ENCODE measurements around the gene KRT39. TPM values are rescaled to one million over a fixed set of nuclear protein-coding genes. Genes with fewer than 3 reads are reported as not detected.

KRT39 gene
- total and polyA plus RNA-seq, 7 experiments from 2014 or later, result not detected

DNA sequence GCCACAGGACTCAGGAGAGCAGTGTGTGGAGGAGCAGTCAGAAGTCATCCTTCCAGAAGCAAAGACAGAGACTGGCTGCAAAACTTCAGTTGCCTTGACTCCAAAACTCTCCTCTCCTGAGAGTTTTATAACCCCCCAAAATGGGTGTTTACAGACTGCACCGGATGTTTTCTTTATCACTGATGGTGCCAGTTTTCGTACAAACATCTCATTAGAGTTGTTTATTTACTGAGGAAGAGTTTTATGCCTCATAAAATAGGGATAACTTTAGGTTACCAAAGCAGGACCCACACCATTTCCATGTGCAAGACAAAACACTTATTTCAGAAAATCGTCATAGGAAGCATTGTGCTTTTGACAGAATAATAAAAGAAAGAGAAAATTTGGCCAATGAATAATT is 17.5 kb upstream of the KRT39 start, which contains the start of gene KRT40:
Gene KRT40, minus strand, starts transcription at position 101 of the 400 bp plus-strand sequence. Its CDS starts 53 bp downstream, at position 48.
- no peak within 1 kb of the TSS for H3K4me3 Mint-ChIP-seq
- peaks cover 5 to 37% (median 14%) of the 10 kb centered on the region in 5 donors for H3K27me3 Mint-ChIP-seq
- DNase-seq (no peak), ATAC-seq (no peak)
- no peaks in the 10 kb centered on the region for H3K27me3 ChIP-seq (ENCODE audit: control insufficient read depth in 2 of 2, insufficient read depth in 2 of 2, low read length in 2 of 2)
- ChIA-PET POLR2A (no interaction called here), CTCF (no interaction called here)
- H3K36me3 ChIP-seq (ENCODE audit: control insufficient read depth in 2 of 3, insufficient read depth in 3 of 3, low read length in 3 of 3), result no peaks in the 10 kb centered on the region
- H3K36me3 Mint-ChIP-seq, result no peaks in the 10 kb centered on the region
- H3K9me3 Mint-ChIP-seq, result no peaks in the 10 kb centered on the region
- intact Hi-C loops (cut with micrococcal nuclease), result no loop called here
- H3K4me3 ChIP-seq (ENCODE audit: low read length), result no peak within 1 kb of the TSS
- H3K9me3 ChIP-seq (ENCODE audit: control insufficient read depth in 2 of 3, low read length in 3 of 3), result no peaks in the 10 kb centered on the region
- H3K4me1 Mint-ChIP-seq, result no peaks in the 10 kb centered on the region
- no peak within 1 kb of the TSS for H3K27ac ChIP-seq (ENCODE audit: low read depth, low read length)
- no peak within 1 kb of the TSS for H3K27ac Mint-ChIP-seq
- no peaks in the 10 kb centered on the region for H3K4me1 ChIP-seq (ENCODE audit: control insufficient read depth in 2 of 2, insufficient read depth in 2 of 2, low read length in 2 of 2)

GRCh38 chr17:40981115-40981514 is 14.4 kb upstream of the KRT39 start:
- H3K36me3 ChIP-seq (ENCODE audit: control insufficient read depth in 2 of 3, insufficient read depth in 3 of 3, low read length in 3 of 3), result no peaks in the 10 kb centered on the region
- peaks cover 12 to 26% (median 19%) of the 10 kb centered on the region in 5 donors for H3K27me3 Mint-ChIP-seq
- ATAC-seq (no peak), DNase-seq (no peak)
- H3K9me3 Mint-ChIP-seq, result no peaks in the 10 kb centered on the region
- no peak overlapping the region for H3K4me3 Mint-ChIP-seq
- POLR2A ChIA-PET, result no interaction called here
- H3K36me3 Mint-ChIP-seq, result no peaks in the 10 kb centered on the region
- no peaks in the 10 kb centered on the region for H3K4me1 ChIP-seq (ENCODE audit: control insufficient read depth in 2 of 2, insufficient read depth in 2 of 2, low read length in 2 of 2)
- H3K27me3 ChIP-seq (ENCODE audit: control insufficient read depth in 2 of 2, insufficient read depth in 2 of 2, low read length in 2 of 2), result no peaks in the 10 kb centered on the region
- intact Hi-C loops (cut with micrococcal nuclease), result no loop called here
- H3K27ac ChIP-seq (ENCODE audit: low read depth, low read length), result no peak overlapping the region
- H3K4me3 ChIP-seq (ENCODE audit: low read length), result no peak overlapping the region
- no peaks in the 10 kb centered on the region for H3K4me1 Mint-ChIP-seq
- H3K27ac Mint-ChIP-seq, result no peak overlapping the region
- CTCF ChIA-PET, result no interaction called here
- H3K9me3 ChIP-seq (ENCODE audit: control insufficient read depth in 2 of 3, low read length in 3 of 3), result no peaks in the 10 kb centered on the region

GRCh38 chr17:40980596-40980995 is 13.8 kb upstream of the KRT39 start:
- no peak overlapping the region for H3K27ac Mint-ChIP-seq
- H3K27ac ChIP-seq (ENCODE audit: low read depth, low read length), result no peak overlapping the region
- DNase-seq (no peak), ATAC-seq (no peak)
- no peaks in the 10 kb centered on the region for H3K9me3 Mint-ChIP-seq
- ChIA-PET POLR2A (no interaction called here), CTCF (no interaction called here)
- H3K27me3 Mint-ChIP-seq, result peaks cover 14 to 28% (median 19%) of the 10 kb centered on the region in 5 donors
- H3K27me3 ChIP-seq (ENCODE audit: control insufficient read depth in 2 of 2, insufficient read depth in 2 of 2, low read length in 2 of 2), result no peaks in the 10 kb centered on the region
- H3K36me3 Mint-ChIP-seq, result no peaks in the 10 kb centered on the region
- no peak overlapping the region for H3K4me3 ChIP-seq (ENCODE audit: low read length)
- H3K4me1 ChIP-seq (ENCODE audit: control insufficient read depth in 2 of 2, insufficient read depth in 2 of 2, low read length in 2 of 2), result no peaks in the 10 kb centered on the region
- H3K4me3 Mint-ChIP-seq, result no peak overlapping the region
- no peaks in the 10 kb centered on the region for H3K4me1 Mint-ChIP-seq
- H3K9me3 ChIP-seq (ENCODE audit: control insufficient read depth in 2 of 3, low read length in 3 of 3), result no peaks in the 10 kb centered on the region
- intact Hi-C loops (cut with micrococcal nuclease), result no loop called here
- no peaks in the 10 kb centered on the region for H3K36me3 ChIP-seq (ENCODE audit: control insufficient read depth in 2 of 3, insufficient read depth in 3 of 3, low read length in 3 of 3)

- intact Hi-C loops (cut with micrococcal nuclease), result no loop called here
- H3K36me3 Mint-ChIP-seq, result no peaks in the 10 kb centered on the region
Observed at GRCh38 chr17:40980117-40980516, 13.4 kb upstream of the KRT39 start.

GRCh38 chr17:40978575-40979151 is 11.9 kb upstream of the KRT39 start:
- Mint-ChIP-seq H3K4me1 (no peaks in the 10 kb centered on the region), H3K36me3 (no peaks in the 10 kb centered on the region), H3K27ac (no peak overlapping the region), H3K9me3 (no peaks in the 10 kb centered on the region), H3K4me3 (no peak overlapping the region), H3K27me3 (peaks cover 14 to 25% (median 21%) of the 10 kb centered on the region in 5 donors)
- H3K4me1 ChIP-seq (ENCODE audit: control insufficient read depth in 2 of 2, insufficient read depth in 2 of 2, low read length in 2 of 2), result no peaks in the 10 kb centered on the region
- H3K9me3 ChIP-seq (ENCODE audit: control insufficient read depth in 2 of 3, low read length in 3 of 3), result no peaks in the 10 kb centered on the region
- POLR2A ChIA-PET, result no interaction called here
- ATAC-seq (no peak), DNase-seq (no peak)
- no peaks in the 10 kb centered on the region for H3K36me3 ChIP-seq (ENCODE audit: control insufficient read depth in 2 of 3, insufficient read depth in 3 of 3, low read length in 3 of 3)
- H3K4me3 ChIP-seq (ENCODE audit: low read length), result no peak overlapping the region
- intact Hi-C loops (cut with micrococcal nuclease), result no loop called here
- no peak overlapping the region for H3K27ac ChIP-seq (ENCODE audit: low read depth, low read length)
- no peaks in the 10 kb centered on the region for H3K27me3 ChIP-seq (ENCODE audit: control insufficient read depth in 2 of 2, insufficient read depth in 2 of 2, low read length in 2 of 2)
- CTCF ChIA-PET, result no interaction called here

More at GRCh38 chr17:40980117-40980516, 13.4 kb upstream of the KRT39 start:
- no peaks in the 10 kb centered on the region for H3K36me3 ChIP-seq (ENCODE audit: control insufficient read depth in 2 of 3, insufficient read depth in 3 of 3, low read length in 3 of 3)
- ChIA-PET POLR2A (no interaction called here), CTCF (no interaction called here)
- Mint-ChIP-seq H3K4me1 (no peaks in the 10 kb centered on the region), H3K27ac (no peak overlapping the region), H3K9me3 (no peaks in the 10 kb centered on the region), H3K4me3 (no peak overlapping the region), H3K27me3 (peaks cover 17 to 29% (median 24%) of the 10 kb centered on the region in 5 donors)
- no peaks in the 10 kb centered on the region for H3K9me3 ChIP-seq (ENCODE audit: control insufficient read depth in 2 of 3, low read length in 3 of 3)
- no peaks in the 10 kb centered on the region for H3K27me3 ChIP-seq (ENCODE audit: control insufficient read depth in 2 of 2, insufficient read depth in 2 of 2, low read length in 2 of 2)
- H3K4me3 ChIP-seq (ENCODE audit: low read length), result no peak overlapping the region
- ATAC-seq (no peak), DNase-seq (no peak)
- H3K27ac ChIP-seq (ENCODE audit: low read depth, low read length), result no peak overlapping the region
- no peaks in the 10 kb centered on the region for H3K4me1 ChIP-seq (ENCODE audit: control insufficient read depth in 2 of 2, insufficient read depth in 2 of 2, low read length in 2 of 2)

- no peaks in the 10 kb centered on the region for H3K9me3 ChIP-seq (ENCODE audit: control insufficient read depth in 2 of 3, low read length in 3 of 3)
- H3K4me1 ChIP-seq (ENCODE audit: control insufficient read depth in 2 of 2, insufficient read depth in 2 of 2, low read length in 2 of 2), result no peaks in the 10 kb centered on the region
- ChIA-PET POLR2A (no interaction called here), CTCF (no interaction called here)
- Mint-ChIP-seq H3K4me3 (no peak overlapping the region), H3K27me3 (peaks cover 9 to 31% (median 17%) of the 10 kb centered on the region in 5 donors), H3K27ac (no peak overlapping the region), H3K36me3 (no peaks in the 10 kb centered on the region), H3K4me1 (no peaks in the 10 kb centered on the region), H3K9me3 (no peaks in the 10 kb centered on the region)
- intact Hi-C loops (cut with micrococcal nuclease), result no loop called here
- H3K27ac ChIP-seq (ENCODE audit: low read depth, low read length), result no peak overlapping the region
- H3K27me3 ChIP-seq (ENCODE audit: control insufficient read depth in 2 of 2, insufficient read depth in 2 of 2, low read length in 2 of 2), result no peaks in the 10 kb centered on the region
- no peak overlapping the region for H3K4me3 ChIP-seq (ENCODE audit: low read length)
- H3K36me3 ChIP-seq (ENCODE audit: control insufficient read depth in 2 of 3, insufficient read depth in 3 of 3, low read length in 3 of 3), result no peaks in the 10 kb centered on the region
- ATAC-seq, result no peak
- no peak for DNase-seq
Observed at GRCh38 chr17:40975516-40975915, 8.8 kb upstream of the KRT39 start.

DNA sequence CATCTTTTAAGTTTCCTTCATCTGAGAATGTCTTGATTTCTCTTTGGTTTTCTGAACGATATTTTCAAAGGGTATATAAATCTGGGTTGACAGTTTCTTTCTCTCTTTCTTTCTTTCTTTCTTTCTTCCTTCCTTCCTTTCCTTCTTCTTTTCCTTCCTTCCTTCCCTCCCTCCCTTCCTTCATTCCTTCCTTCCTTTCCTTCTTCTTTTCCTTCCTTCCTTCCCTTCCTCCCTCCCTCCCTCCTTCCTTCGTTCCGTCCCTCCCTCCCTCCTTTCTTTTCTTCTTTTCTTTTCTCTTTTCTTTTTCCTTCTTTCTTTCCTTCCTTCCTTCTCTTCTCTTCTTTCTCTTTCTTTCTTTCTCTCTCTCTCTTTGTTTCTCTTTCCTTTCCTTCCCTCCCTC is 7.6 kb upstream of the KRT39 start:
- Histone ChIP-seq H3K27ac (ENCODE audit: low read depth, low read length) (no peak overlapping the region), H3K4me3 (ENCODE audit: low read length) (no peak overlapping the region), H3K27me3 (ENCODE audit: control insufficient read depth in 2 of 2, insufficient read depth in 2 of 2, low read length in 2 of 2) (no peaks in the 10 kb centered on the region), H3K36me3 (ENCODE audit: control insufficient read depth in 2 of 3, insufficient read depth in 3 of 3, low read length in 3 of 3) (no peaks in the 10 kb centered on the region), H3K4me1 (ENCODE audit: control insufficient read depth in 2 of 2, insufficient read depth in 2 of 2, low read length in 2 of 2) (no peaks in the 10 kb centered on the region), H3K9me3 (ENCODE audit: control insufficient read depth in 2 of 3, low read length in 3 of 3) (no peaks in the 10 kb centered on the region)
- H3K9me3 Mint-ChIP-seq, result no peaks in the 10 kb centered on the region
- no peak overlapping the region for H3K4me3 Mint-ChIP-seq
- intact Hi-C loops (cut with micrococcal nuclease), result no loop called here
- H3K36me3 Mint-ChIP-seq, result no peaks in the 10 kb centered on the region
- ATAC-seq, result no peak
- ChIA-PET CTCF (no interaction called here), POLR2A (no interaction called here)
- DNase-seq, result no peak
- H3K27ac Mint-ChIP-seq, result no peak overlapping the region
- H3K4me1 Mint-ChIP-seq, result no peaks in the 10 kb centered on the region
- peaks cover 12 to 38% (median 14%) of the 10 kb centered on the region in 5 donors for H3K27me3 Mint-ChIP-seq
